CD14-positive monocyte (primary cell): Measurements from ENCODE around the gene MORF4L1. TPM values are rescaled to one million over a fixed set of nuclear protein-coding genes. Genes with fewer than 3 reads are reported as not detected.

Experiments used
- DNase-seq, 3 donors: peaks; one replicate each; pipeline ENCODE4 v3.0.0-alpha.2; 2011 to 2022
- H2AFZ ChIP-seq: 2 replicates; pipeline ENCODE4 v1.6.0; 2012; ENCODE audit warnings: mild to moderate bottlenecking, low read depth, low read length, inconsistent platforms; ENCODE audit not compliant: insufficient read depth, poor library complexity, severe bottlenecking
- H3K27ac ChIP-seq, 2 donors: 1 replicate in 1 of 2; 2 replicates in 1 of 2; pipeline ENCODE4 v1.5.1; 2012 to 2013; ENCODE audit warnings: low read length in 2 of 2, control low read depth in 1 of 2, inconsistent platforms in 1 of 2, low read depth in 1 of 2, mild to moderate bottlenecking in 1 of 2
- H3K27me3 ChIP-seq, 2 donors: one replicate each; pipeline versions ENCODE4 v1.6.0 to v1.6.1; 2011 to 2013; ENCODE audit warnings: low read length in 2 of 2; ENCODE audit not compliant: control insufficient read depth in 2 of 2, insufficient read depth in 2 of 2
- H3K36me3 ChIP-seq, 2 donors: replicated peaks in 1 of 2; 1 replicate in 1 of 2; 2 replicates in 1 of 2; pipeline versions ENCODE4 v1.5.1 to v1.6.1; 2012 to 2013; ENCODE audit warnings: low read length in 2 of 2, control low read depth in 1 of 2, inconsistent platforms in 1 of 2, mild to moderate bottlenecking in 1 of 2; ENCODE audit not compliant: insufficient read depth in 2 of 2, control insufficient read depth in 1 of 2
- H3K4me1 ChIP-seq, 2 donors: 1 replicate in 1 of 2; 2 replicates in 1 of 2; pipeline versions ENCODE4 v1.5.1 to v1.6.1; 2012 to 2013; ENCODE audit warnings: low read length in 2 of 2, control low read depth in 1 of 2, inconsistent platforms in 1 of 2, mild to moderate bottlenecking in 1 of 2, moderate library complexity in 1 of 2; ENCODE audit not compliant: insufficient read depth in 2 of 2, control insufficient read depth in 1 of 2
- H3K4me2 ChIP-seq: replicated peaks from 2 replicates; pipeline ENCODE3; 2012; ENCODE audit warnings: low read length, moderate library complexity, mild to moderate bottlenecking; ENCODE audit not compliant: poor library complexity, severe bottlenecking; ENCODE audit errors: extremely low read depth
- H3K4me3 ChIP-seq, 3 experiments: fragments of 200-600 bp in 1 of 3; sonication (generic) in 1 of 3; replicated peaks in 1 of 3; 1 replicate in 2 of 3; 2 replicates in 1 of 3; pipeline ENCODE4 v1.5.1; 2011 to 2013; ENCODE audit warnings: low read length in 3 of 3, mild to moderate bottlenecking in 3 of 3, control low read depth in 2 of 3, low read depth in 2 of 3, inconsistent platforms in 1 of 3, moderate library complexity in 1 of 3
- H3K79me2 ChIP-seq: 2 replicates; pipeline ENCODE4 v1.6.0; 2012; ENCODE audit warnings: mild to moderate bottlenecking, control low read depth, inconsistent platforms, low read length, moderate library complexity; ENCODE audit not compliant: insufficient read depth
- H3K9ac ChIP-seq: 2 replicates; pipeline ENCODE4 v1.6.0; 2017; ENCODE audit warnings: low read length, mild to moderate bottlenecking; ENCODE audit not compliant: insufficient read depth, poor library complexity, severe bottlenecking
- H3K9me3 ChIP-seq, 2 donors: replicated peaks in 1 of 2; 1 replicate in 1 of 2; 2 replicates in 1 of 2; pipeline versions ENCODE4 v1.5.1 to v1.6.1; 2012 to 2013; ENCODE audit warnings: low read length in 2 of 2, control low read depth in 1 of 2; ENCODE audit not compliant: control insufficient read depth in 1 of 2, insufficient read depth in 1 of 2
- H4K20me1 ChIP-seq: 2 replicates; pipeline ENCODE4 v1.6.0; 2012; ENCODE audit warnings: mild to moderate bottlenecking, low read length, control low read depth, moderate library complexity; ENCODE audit not compliant: insufficient read depth
- H3K27ac Mint-ChIP-seq, 7 donors: one replicate each; pipeline ENCODE4 v1.8.0; 2020; ENCODE audit warnings: mild to moderate bottlenecking in 7 of 7, mixed read lengths in 7 of 7, moderate library complexity in 6 of 7, inconsistent platforms in 2 of 7
- H3K27me3 Mint-ChIP-seq, 3 donors: one replicate each; pipeline ENCODE4 v1.8.0; 2021 to 2022; ENCODE audit warnings: low read depth in 3 of 3, mild to moderate bottlenecking in 3 of 3, mixed read lengths in 3 of 3, moderate library complexity in 3 of 3, inconsistent platforms in 1 of 3
- H3K36me3 Mint-ChIP-seq, 2 donors: one replicate each; pipeline ENCODE4 v1.8.0; 2020; ENCODE audit warnings: mixed read lengths in 2 of 2, inconsistent platforms in 1 of 2, mild to moderate bottlenecking in 1 of 2
- H3K4me1 Mint-ChIP-seq: one replicate; pipeline ENCODE4 v1.8.0; 2020; ENCODE audit warnings: mild to moderate bottlenecking, mixed read lengths
- H3K4me3 Mint-ChIP-seq, 2 donors: one replicate each; pipeline ENCODE4 v1.8.0; 2020; ENCODE audit warnings: mild to moderate bottlenecking in 2 of 2, mixed read lengths in 2 of 2, moderate library complexity in 1 of 2
- H3K9me3 Mint-ChIP-seq, 7 donors: one replicate each; pipeline ENCODE4 v1.8.0; 2020 to 2022; ENCODE audit warnings: mixed read lengths in 7 of 7, mild to moderate bottlenecking in 6 of 7, moderate library complexity in 6 of 7, inconsistent platforms in 2 of 7
- WGBS: methylation state at CpG from one replicate; pipeline ENCODE4 v1.1.5; 2013; ENCODE audit warnings: missing lambda C conversion rate; ENCODE audit not compliant: insufficient coverage; 5-methylcytosine and 5-hydroxymethylcytosine counted together
- intact Hi-C, 2 donors: fragments of 100-400 bp; cut with micrococcal nuclease; formaldehyde crosslinking; loops; one replicate each; pipeline versions ENCODE4 v1.15.0 to v1.15.1; 2023
- polyA plus RNA-seq, 3 donors: library from polyadenylated mRNA; depleted of rRNA in 1 of 3; unstranded in 2 of 3; stranded (reverse) in 1 of 3; fragments of 300-500 nt in 2 of 3; fragments of >200 nt in 1 of 3; fragmentation: Illumina TruSeq in 2 of 3; gene quantifications; 1 replicate in 2 of 3; 2 replicates in 1 of 3; pipeline ENCODE4 v1.2.3, GENCODE V29; 2012 to 2021
- TF ChIP-seq, protein P1 (sequence below): fragments of 200-600 bp; IDR thresholded peaks from one replicate; pipeline ENCODE4 v1.8.0; 2022; ENCODE audit warnings: antibody characterized with exemption, mild to moderate bottlenecking

Gene MORF4L1
- polyA plus RNA-seq, 3 donors, result 191 to 242 (median 224) TPM

DNA sequence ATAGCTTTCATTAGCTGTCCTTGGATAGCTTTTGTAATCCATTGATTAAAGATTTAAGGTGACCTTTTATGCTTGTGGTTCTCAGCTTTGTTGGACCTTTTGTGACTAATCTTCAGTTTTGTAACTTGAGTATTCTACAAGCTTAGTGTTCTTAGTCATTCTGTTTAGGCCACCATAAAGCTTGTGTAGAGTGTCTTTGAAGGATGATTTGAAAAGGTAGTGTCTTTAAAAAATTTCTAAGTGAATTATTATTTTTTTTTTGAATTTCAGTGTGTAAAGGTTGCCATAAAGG lies 7.5 kb downstream of the MORF4L1 start:
- no peak overlapping the region for H3K27ac ChIP-seq
- TF ChIP-seq, protein P1, sequence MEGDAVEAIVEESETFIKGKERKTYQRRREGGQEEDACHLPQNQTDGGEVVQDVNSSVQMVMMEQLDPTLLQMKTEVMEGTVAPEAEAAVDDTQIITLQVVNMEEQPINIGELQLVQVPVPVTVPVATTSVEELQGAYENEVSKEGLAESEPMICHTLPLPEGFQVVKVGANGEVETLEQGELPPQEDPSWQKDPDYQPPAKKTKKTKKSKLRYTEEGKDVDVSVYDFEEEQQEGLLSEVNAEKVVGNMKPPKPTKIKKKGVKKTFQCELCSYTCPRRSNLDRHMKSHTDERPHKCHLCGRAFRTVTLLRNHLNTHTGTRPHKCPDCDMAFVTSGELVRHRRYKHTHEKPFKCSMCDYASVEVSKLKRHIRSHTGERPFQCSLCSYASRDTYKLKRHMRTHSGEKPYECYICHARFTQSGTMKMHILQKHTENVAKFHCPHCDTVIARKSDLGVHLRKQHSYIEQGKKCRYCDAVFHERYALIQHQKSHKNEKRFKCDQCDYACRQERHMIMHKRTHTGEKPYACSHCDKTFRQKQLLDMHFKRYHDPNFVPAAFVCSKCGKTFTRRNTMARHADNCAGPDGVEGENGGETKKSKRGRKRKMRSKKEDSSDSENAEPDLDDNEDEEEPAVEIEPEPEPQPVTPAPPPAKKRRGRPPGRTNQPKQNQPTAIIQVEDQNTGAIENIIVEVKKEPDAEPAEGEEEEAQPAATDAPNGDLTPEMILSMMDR, result no peak
- no peak overlapping the region for H3K4me2 ChIP-seq
- peaks cover 35 to 56% of the 10 kb centered on the region in 2 donors for H3K36me3 Mint-ChIP-seq
- intact Hi-C loops, result no loop called here
- H3K79me2 ChIP-seq, result peaks cover 100% of the 10 kb centered on the region
- H3K9ac ChIP-seq, result no peak overlapping the region
- H3K4me1 ChIP-seq, result peaks cover 33 to 34% of the 10 kb centered on the region in 2 donors
- no peaks in the 10 kb centered on the region for H3K9me3 Mint-ChIP-seq
- H3K4me3 Mint-ChIP-seq, result no peak overlapping the region
- H3K27me3 Mint-ChIP-seq, result no peaks in the 10 kb centered on the region
- no peaks in the 10 kb centered on the region for H3K9me3 ChIP-seq
- no peak overlapping the region for H2AFZ ChIP-seq
- H3K27ac Mint-ChIP-seq, result peak overlapping the region in 1 of 7 donors; percentile 6
- H3K36me3 ChIP-seq, result peaks cover 47 to 59% of the 10 kb centered on the region in 2 donors
- H3K4me3 ChIP-seq, result no peak overlapping the region
- peaks cover 100% of the 10 kb centered on the region for H4K20me1 ChIP-seq
- peak in 1 of 3 donors; percentile 13 for DNase-seq
- H3K4me1 Mint-ChIP-seq, result peaks cover 32% of the 10 kb centered on the region
- no peaks in the 10 kb centered on the region for H3K27me3 ChIP-seq

DNA sequence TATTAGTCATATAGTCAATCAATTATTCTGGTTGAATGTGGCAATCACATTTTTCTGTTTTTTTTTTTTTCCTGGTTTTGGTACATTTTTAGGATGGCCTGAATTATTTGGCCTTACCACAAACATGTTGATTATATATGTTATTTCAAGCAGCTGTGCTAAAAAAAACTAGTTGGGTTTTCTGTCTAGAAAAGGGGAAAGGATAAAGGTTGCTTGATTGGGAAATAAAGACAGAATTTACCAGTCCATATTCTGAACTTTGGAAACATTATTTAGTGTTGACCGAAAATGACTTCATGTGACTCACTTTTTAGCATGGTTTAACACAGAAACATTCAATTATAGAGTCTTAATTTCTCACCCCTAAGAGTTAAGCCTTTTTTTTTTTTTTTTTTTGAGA lies 8.1 kb downstream of the MORF4L1 start:
- Histone ChIP-seq H3K9ac (no peak overlapping the region), H3K27me3 (no peaks in the 10 kb centered on the region), H3K36me3 (peaks cover 53 to 65% of the 10 kb centered on the region in 2 donors), H3K4me1 (peaks cover 27 to 29% of the 10 kb centered on the region in 2 donors), H3K27ac (no peak overlapping the region), H4K20me1 (peaks cover 100% of the 10 kb centered on the region), H3K4me2 (no peak overlapping the region), H3K9me3 (no peaks in the 10 kb centered on the region), H3K4me3 (no peak overlapping the region), H3K79me2 (peaks cover 100% of the 10 kb centered on the region), H2AFZ (no peak overlapping the region)
- Mint-ChIP-seq H3K27me3 (no peaks in the 10 kb centered on the region), H3K36me3 (peaks cover 39 to 60% of the 10 kb centered on the region in 2 donors), H3K9me3 (no peaks in the 10 kb centered on the region), H3K27ac (no peak overlapping the region), H3K4me3 (no peak overlapping the region), H3K4me1 (peaks cover 26% of the 10 kb centered on the region)
- TF ChIP-seq, protein P1, result no peak
- no CpG with 5 or more reads among the region's 1 CpG for WGBS
- no peak for DNase-seq
- intact Hi-C loops, result no loop called here
